ENCODE data around the gene UBE2G1.
"Not testable (repeated sequence)": the region's sequence is repeated elsewhere in the genome, so short reads cannot be mapped to it uniquely, and the experiment has no call there.

UBE2G1 gene

DNA sequence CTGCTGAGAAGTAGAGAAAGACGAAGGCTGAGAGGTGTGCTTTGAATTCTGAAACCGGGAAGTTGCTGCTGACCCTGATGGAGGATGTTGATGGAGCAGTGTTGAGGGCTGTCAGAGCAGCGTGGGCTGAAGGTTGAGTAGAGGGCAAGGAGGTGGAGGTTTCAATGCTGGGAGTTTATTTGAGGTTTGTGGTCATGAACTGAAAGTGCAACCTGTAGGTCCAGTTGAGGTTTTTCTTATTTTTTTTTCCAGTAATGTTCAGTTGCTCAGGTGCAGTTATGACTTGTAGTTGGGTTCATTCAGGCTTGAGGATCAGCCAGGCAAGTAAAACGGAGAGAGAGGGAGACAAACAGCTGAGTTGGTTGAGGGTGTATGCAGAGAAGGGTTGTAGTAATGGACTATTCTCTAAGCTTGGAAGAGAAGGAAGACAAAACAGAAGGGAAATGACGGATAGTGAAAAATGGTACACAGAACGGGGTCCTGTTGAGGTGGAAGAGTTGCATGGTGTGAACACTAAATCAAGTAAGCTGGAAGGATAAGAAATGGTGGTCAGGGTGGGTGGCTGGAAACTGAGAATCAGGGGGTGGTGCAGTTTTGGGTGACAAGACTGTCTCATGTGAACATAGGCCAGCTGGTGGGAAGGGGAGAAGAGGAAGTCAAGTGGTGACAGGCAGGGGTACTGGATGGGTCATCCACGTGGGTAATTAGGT lies 8.7 kb upstream of the UBE2G1 start:
- no peak overlapping the region for H2AFZ ChIP-seq (ENCODE audit: low read depth, low read length, severe bottlenecking)
- no peaks in the 10 kb centered on the region for H4K20me1 ChIP-seq (ENCODE audit: low read depth, low read length)
- TF ChIP-seq EZH2phosphoT487 (conservative IDR thresholded peaks at IDR 0.05; ENCODE audit: low read length), result no peak
- TF ChIP-seq, protein P1, sequence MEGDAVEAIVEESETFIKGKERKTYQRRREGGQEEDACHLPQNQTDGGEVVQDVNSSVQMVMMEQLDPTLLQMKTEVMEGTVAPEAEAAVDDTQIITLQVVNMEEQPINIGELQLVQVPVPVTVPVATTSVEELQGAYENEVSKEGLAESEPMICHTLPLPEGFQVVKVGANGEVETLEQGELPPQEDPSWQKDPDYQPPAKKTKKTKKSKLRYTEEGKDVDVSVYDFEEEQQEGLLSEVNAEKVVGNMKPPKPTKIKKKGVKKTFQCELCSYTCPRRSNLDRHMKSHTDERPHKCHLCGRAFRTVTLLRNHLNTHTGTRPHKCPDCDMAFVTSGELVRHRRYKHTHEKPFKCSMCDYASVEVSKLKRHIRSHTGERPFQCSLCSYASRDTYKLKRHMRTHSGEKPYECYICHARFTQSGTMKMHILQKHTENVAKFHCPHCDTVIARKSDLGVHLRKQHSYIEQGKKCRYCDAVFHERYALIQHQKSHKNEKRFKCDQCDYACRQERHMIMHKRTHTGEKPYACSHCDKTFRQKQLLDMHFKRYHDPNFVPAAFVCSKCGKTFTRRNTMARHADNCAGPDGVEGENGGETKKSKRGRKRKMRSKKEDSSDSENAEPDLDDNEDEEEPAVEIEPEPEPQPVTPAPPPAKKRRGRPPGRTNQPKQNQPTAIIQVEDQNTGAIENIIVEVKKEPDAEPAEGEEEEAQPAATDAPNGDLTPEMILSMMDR (IDR thresholded peaks at IDR 0.05; ENCODE audit: insufficient read depth, low read length, poor library complexity, severe bottlenecking), result no peak
- no peaks in the 10 kb centered on the region for H3K36me3 ChIP-seq (ENCODE audit: low read length)
- H3F3A ChIP-seq (ENCODE audit: insufficient read depth), result peaks cover 24% of the 10 kb centered on the region
- H3K9me3 ChIP-seq (ENCODE audit: insufficient read depth, low read length), result no peaks in the 10 kb centered on the region
- H3K4me2 ChIP-seq (ENCODE audit: low read depth, low read length, poor library complexity, severe bottlenecking), result peak overlapping the region; percentile 60
- H3K9me2 ChIP-seq (replicated peaks; ENCODE audit: insufficient read depth, low read length), result no peaks in the 10 kb centered on the region
- H3K9ac ChIP-seq (ENCODE audit: low read length), result peak overlapping the region; percentile 29; the same call in 1 of the 2 replicates
- H3K79me2 ChIP-seq (ENCODE audit: insufficient read depth, low read length), result no peaks in the 10 kb centered on the region
- peak overlapping the region; percentile 88 for H3K27ac ChIP-seq (ENCODE audit: low read depth, low read length)
- H3K4me3 ChIP-seq (ENCODE audit: insufficient read depth, low read length, poor library complexity, severe bottlenecking), result peak overlapping the region; percentile 27
- H3K27me3 ChIP-seq (ENCODE audit: low read length), result no peaks in the 10 kb centered on the region

DNA sequence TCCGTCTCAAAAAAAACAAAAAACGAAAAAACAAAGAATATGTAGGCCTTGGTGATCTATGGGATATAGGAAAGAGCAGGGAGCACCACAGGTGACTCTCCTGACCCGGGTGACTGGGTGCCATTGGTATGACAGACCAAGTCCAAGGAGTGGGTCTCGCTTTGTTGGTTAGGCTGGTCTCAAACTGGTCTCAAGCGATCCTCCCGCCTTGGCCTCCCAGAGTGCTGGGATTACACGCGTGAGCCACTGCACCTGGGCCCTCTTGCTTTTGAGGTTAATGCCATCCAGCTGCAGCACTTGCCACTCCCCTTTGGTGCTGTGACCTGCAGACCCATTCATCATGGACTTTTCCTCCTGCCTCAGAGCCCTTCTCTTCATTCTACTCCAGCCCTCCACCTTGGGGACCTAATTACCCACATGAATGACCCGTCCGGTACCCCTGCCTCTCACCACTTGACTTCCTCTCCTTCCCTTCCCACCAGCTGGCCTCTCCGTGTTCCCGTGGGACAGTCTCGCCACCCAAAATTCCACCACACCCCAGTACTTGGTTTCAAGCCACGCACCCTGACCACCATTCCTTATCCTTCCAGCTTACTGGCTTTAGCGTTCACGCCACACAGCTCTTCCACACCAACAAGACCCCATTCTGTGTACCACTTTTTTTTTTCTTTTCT lies 3.2 kb upstream of the UBE2G1 start:
- Histone ChIP-seq H3K36me3 (ENCODE audit: low read length) (no peaks in the 10 kb centered on the region), H4K20me1 (ENCODE audit: low read depth, low read length) (no peaks in the 10 kb centered on the region), H3K4me2 (ENCODE audit: low read depth, low read length, poor library complexity, severe bottlenecking) (no peak overlapping the region), H3K27ac (ENCODE audit: low read depth, low read length) (0 out of 2 replicates have a peak overlapping the region, but pooled peaks have one; percentile 10), H3K79me2 (ENCODE audit: insufficient read depth, low read length) (peaks cover 12% of the 10 kb centered on the region), H3K9me3 (ENCODE audit: insufficient read depth, low read length) (no peaks in the 10 kb centered on the region), H2AFZ (ENCODE audit: low read depth, low read length, severe bottlenecking) (no peak overlapping the region), H3K9me2 (replicated peaks; ENCODE audit: insufficient read depth, low read length) (no peaks in the 10 kb centered on the region), H3F3A (ENCODE audit: insufficient read depth) (peaks cover 15% of the 10 kb centered on the region), H3K9ac (ENCODE audit: low read length) (no peak overlapping the region), H3K4me3 (ENCODE audit: insufficient read depth, low read length, poor library complexity, severe bottlenecking) (no peak overlapping the region), H3K27me3 (ENCODE audit: low read length) (no peaks in the 10 kb centered on the region)
- TF ChIP-seq, protein P1 (IDR thresholded peaks at IDR 0.05; ENCODE audit: insufficient read depth, low read length, poor library complexity, severe bottlenecking), result no peak
- TF ChIP-seq EZH2phosphoT487 (conservative IDR thresholded peaks at IDR 0.05; ENCODE audit: low read length), result no peak

DNA sequence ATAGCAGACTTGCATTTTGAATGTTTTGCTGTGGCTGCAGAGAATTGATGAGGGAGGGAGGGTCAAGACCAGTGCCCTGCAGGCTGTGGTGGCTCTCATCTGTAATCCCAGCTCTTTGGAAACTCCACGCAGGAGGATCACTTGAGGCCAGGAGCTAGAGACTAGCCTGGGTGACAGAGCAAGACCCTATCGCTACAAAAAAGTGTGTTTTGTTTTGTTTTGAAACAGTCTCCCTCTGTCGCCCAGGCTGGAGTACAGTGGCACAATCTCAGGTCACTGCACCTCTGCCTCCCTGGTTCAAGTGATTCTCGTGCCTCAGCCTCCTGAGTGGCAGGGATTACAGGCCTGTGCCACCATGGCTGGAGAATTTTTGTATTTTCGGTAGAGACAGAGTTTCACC lies 1.9 kb upstream of the UBE2G1 start:
- Histone ChIP-seq H3K4me3 (ENCODE audit: insufficient read depth, low read length, poor library complexity, severe bottlenecking) (no peak overlapping the region), H3K36me3 (ENCODE audit: low read length) (no peaks in the 10 kb centered on the region; the same call in 1 of the 2 replicates), H3K9me2 (replicated peaks; ENCODE audit: insufficient read depth, low read length) (no peaks in the 10 kb centered on the region), H4K20me1 (ENCODE audit: low read depth, low read length) (no peaks in the 10 kb centered on the region), H2AFZ (ENCODE audit: low read depth, low read length, severe bottlenecking) (no peak overlapping the region), H3K79me2 (ENCODE audit: insufficient read depth, low read length) (peaks cover 25% of the 10 kb centered on the region), H3K9me3 (ENCODE audit: insufficient read depth, low read length) (no peaks in the 10 kb centered on the region), H3F3A (ENCODE audit: insufficient read depth) (peaks cover 13% of the 10 kb centered on the region), H3K27me3 (ENCODE audit: low read length) (no peaks in the 10 kb centered on the region), H3K9ac (ENCODE audit: low read length) (no peak overlapping the region), H3K27ac (ENCODE audit: low read depth, low read length) (peak overlapping the region; percentile 29; the same call in 1 of the 2 replicates), H3K4me2 (ENCODE audit: low read depth, low read length, poor library complexity, severe bottlenecking) (no peak overlapping the region)
- TF ChIP-seq, protein P1 (IDR thresholded peaks at IDR 0.05; ENCODE audit: insufficient read depth, low read length, poor library complexity, severe bottlenecking), result no peak
- no peak for TF ChIP-seq EZH2phosphoT487 (conservative IDR thresholded peaks at IDR 0.05; ENCODE audit: low read length)

DNA sequence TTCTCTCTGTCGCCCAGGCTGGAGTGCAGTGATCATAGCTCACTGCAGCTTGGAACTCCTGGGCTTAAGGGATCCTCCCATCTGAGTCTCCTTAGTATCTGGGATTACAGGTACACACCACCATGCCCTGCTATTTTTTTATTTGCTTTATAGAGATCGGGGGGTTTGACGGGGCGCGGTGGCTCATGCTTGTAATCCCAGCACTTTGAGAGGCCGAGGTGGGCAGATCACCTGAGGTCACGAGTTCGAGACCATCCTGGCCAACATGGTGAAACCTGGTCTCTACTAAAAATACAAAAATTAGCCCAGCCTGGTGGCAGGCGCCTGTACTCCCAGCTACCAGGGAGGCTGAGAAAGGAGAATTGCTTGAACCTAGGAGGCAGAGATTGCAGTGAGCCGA lies 702 bp upstream of the UBE2G1 start:
- Histone ChIP-seq H3K27ac (ENCODE audit: low read depth, low read length) (peak overlapping the region; percentile 42), H2AFZ (ENCODE audit: low read depth, low read length, severe bottlenecking) (peak overlapping the region; percentile 77), H3F3A (ENCODE audit: insufficient read depth) (peaks cover 21% of the 10 kb centered on the region), H3K4me2 (ENCODE audit: low read depth, low read length, poor library complexity, severe bottlenecking) (peak overlapping the region; percentile 56), H3K4me3 (ENCODE audit: insufficient read depth, low read length, poor library complexity, severe bottlenecking) (peak overlapping the region; percentile 23), H3K79me2 (ENCODE audit: insufficient read depth, low read length) (peaks cover 37% of the 10 kb centered on the region)
- H4K20me1 ChIP-seq (ENCODE audit: low read depth, low read length); H3K9me3 ChIP-seq (ENCODE audit: insufficient read depth, low read length); H3K36me3 ChIP-seq (ENCODE audit: low read length); H3K27me3 ChIP-seq (ENCODE audit: low read length); H3K9me2 ChIP-seq (replicated peaks; ENCODE audit: insufficient read depth, low read length); H3K9ac ChIP-seq (ENCODE audit: low read length): not testable (repeated sequence)

All from SU-DHL-6 (cell line).